Measurements from ENCODE around the gene TEAD1.

TEAD1 gene

DNA sequence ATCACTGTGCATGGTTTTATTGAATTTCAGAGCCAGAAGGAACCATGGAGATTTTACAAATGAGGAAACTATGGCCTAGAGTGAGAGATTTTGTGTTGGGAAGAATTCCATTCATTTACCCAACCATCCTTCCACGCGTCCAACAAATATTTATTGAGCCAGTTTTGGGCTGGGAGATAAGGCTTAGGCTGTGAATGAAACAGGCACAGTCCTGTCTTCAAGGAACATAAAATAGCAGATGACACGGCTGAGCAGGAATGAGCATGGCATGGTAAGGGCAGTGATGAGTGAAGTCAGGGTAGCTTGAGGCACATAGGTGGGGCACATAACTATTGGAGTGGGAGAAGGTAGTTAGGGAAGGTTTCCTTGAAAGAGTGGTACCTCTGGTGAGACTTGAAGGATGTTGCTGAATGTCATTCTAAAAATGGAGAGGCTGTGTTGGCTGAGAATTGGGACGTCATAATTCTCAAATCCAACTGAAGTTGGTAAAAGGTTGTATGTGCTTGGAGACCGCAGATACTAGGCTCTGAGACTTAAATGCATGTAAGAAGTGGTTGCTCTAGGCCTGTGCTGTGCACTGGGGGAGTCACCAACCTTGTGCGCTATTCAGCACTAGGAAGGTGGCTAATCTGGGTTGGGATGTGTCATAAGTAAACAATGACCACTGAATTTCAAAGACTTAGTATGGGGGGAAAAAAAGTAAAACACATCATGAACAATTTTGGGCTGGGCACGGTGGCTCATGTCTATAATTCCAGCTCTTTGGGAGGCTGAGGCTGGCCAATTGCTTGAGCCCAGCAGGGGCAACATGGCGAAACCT, 51.9 kb downstream of the TEAD1 start:
- DNase-seq (ENCODE audit: insufficient read length, low spot score) (no peak), FAIRE-seq (no peak)
- TF ChIP-seq, protein P1, sequence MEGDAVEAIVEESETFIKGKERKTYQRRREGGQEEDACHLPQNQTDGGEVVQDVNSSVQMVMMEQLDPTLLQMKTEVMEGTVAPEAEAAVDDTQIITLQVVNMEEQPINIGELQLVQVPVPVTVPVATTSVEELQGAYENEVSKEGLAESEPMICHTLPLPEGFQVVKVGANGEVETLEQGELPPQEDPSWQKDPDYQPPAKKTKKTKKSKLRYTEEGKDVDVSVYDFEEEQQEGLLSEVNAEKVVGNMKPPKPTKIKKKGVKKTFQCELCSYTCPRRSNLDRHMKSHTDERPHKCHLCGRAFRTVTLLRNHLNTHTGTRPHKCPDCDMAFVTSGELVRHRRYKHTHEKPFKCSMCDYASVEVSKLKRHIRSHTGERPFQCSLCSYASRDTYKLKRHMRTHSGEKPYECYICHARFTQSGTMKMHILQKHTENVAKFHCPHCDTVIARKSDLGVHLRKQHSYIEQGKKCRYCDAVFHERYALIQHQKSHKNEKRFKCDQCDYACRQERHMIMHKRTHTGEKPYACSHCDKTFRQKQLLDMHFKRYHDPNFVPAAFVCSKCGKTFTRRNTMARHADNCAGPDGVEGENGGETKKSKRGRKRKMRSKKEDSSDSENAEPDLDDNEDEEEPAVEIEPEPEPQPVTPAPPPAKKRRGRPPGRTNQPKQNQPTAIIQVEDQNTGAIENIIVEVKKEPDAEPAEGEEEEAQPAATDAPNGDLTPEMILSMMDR (IDR thresholded peaks at IDR 0.05; ENCODE audit: insufficient read depth, missing control alignments): no peak

DNA sequence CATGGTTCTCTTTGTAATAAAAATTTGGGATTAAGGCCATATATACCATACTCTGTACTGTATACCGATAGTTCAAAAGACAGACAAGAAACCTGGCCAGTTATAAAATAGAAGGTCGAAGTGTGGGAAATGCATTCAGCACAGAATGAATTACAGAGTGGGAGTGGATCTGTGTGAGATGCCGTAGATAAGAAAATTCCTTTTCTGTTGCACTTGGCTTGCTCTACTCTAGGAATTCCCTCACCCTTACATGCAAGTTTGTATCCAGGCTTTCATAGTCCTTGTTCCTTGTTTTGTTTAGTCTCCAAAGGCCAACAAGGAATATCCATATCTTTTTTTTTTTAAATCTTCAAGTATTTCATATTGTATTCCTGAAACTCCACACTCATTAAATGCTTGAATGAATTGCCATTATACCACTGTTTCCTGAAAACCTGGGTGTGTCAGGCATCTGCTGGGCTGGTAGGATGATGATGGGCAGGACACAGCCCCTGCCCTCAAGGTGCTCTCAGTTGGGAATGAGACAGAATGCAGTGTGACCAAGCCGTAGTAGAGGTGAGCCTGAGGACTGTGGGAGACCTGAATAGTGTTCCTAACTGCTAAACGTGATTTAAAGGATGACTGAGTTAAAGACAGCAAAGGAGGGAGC, 53.5 kb downstream of the TEAD1 start:
- TF ChIP-seq, protein P1 (IDR thresholded peaks at IDR 0.05; ENCODE audit: insufficient read depth, missing control alignments): no peak
- DNase-seq (ENCODE audit: insufficient read length, low spot score) (no peak), FAIRE-seq (no peak)

DNA sequence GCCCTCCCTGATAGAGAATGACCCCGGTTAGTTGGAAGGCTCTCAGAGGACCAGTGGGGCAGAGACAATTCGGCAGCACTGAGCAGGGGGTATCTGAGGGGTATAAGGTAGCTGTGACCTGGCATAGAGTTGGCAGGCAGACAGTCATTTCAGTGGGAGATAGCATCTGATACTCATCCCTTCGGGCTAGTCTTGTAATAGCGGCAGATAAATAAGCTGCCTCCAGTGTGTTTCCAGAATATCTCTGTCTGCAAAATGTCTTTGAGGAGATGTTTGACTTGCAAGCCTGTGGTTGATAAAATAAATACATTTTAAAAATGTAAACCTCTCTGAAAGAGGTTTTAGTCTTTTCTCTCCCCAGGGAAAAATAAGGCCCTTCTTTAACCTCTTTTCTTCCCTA, 54.2 kb downstream of the TEAD1 start:
- FAIRE-seq (no peak), DNase-seq (ENCODE audit: insufficient read length, low spot score) (no peak)
- TF ChIP-seq, protein P1 (IDR thresholded peaks at IDR 0.05; ENCODE audit: insufficient read depth, missing control alignments): no peak

DNA sequence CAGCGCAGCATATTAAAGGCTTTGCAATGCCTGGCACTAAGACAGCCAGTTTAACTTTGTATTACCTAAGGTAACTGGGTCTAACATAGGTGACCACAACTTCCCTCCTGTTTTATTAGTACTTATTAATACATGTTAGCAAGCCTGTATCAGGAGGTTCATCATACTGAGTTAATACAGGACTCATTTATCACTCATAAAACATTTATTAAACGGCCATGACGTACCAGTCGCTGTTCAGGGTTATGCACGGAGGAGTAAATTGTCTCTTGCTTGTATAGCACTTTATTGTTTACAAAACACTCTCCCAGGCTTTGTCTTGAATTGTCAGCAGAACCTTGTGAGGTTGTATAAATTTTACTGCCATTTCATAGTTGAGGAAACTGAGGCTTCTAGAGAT, 55.7 kb downstream of the TEAD1 start:
- no peak for DNase-seq (ENCODE audit: insufficient read length, low spot score)
- TF ChIP-seq, protein P1 (IDR thresholded peaks at IDR 0.05; ENCODE audit: insufficient read depth, missing control alignments): no peak
- FAIRE-seq: no peak

DNA sequence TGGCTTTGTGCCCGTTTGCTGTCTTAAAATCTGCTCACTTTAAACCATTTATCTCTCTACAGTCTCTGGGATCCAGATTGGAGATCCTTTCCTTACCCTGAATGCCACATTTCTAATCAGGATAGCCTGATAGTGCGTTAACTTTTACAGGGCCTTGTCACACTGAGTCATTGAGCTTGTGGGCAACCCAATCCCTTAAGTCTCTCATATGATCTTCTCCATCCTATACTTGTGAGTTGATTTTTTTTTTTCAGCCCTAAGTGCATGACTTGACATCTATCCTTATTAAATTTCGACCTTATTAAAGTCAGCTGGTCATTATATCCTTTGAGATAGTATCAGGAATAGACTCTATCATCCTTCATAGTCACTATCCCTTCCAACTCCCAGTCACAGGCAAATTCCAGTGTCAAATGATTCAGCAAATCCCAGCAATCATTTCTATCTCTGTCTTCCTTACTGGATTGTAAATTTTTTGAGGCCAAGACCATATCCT, 57.7 kb downstream of the TEAD1 start:
- no peak for DNase-seq (ENCODE audit: insufficient read length, low spot score)
- no peak for FAIRE-seq
- TF ChIP-seq, protein P1 (IDR thresholded peaks at IDR 0.05; ENCODE audit: insufficient read depth, missing control alignments): no peak

DNA sequence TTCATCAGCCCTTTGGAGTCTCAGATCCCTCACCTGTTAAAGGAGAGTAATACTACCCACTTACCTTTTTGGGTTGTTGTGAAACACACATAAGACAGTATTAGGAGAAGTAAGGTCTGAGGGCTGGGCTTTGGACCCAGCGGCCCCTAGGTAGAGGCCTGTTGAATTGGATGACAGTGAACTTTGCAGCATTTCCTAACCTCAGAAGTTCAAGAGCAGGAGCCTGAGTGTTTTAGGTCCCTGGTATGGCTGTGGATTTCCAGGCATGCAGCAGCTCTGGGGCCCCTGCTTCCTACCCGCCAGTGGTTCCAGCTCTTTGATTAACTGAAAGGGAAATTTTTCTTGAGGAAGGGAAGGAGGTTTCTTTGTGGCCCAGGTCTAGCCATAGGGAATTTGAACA, 58.9 kb downstream of the TEAD1 start:
- no peak for DNase-seq (ENCODE audit: insufficient read length, low spot score)
- TF ChIP-seq, protein P1 (IDR thresholded peaks at IDR 0.05; ENCODE audit: insufficient read depth, missing control alignments): no peak
- no peak for FAIRE-seq

DNA sequence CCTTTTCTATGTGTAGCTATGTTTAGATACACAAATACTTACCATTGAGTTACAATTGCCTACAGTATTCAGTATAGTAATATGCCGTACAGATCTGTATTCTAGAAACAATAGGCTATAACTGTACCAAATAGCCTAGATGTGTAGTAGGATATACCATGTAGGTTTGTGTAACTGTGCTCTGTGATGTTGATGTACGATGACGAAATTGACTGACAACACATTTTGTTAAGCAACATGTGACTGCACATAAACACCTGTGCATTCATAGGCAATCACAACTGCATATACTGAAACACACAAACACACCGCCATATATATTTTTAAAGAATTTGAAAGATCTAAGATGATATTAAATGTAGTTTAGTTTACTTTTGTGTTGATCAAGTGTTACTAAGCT, 60.4 kb downstream of the TEAD1 start:
- TF ChIP-seq, protein P1 (IDR thresholded peaks at IDR 0.05; ENCODE audit: insufficient read depth, missing control alignments): no peak
- FAIRE-seq (no peak), DNase-seq (ENCODE audit: insufficient read length, low spot score) (no peak)
